K562 (cell line): ENCODE data around the gene DDAH2. TPM values are rescaled to one million over a fixed set of nuclear protein-coding genes. Genes with fewer than 3 reads are reported as not detected.
A peak's percentile ranks its signal among the peaks of the same experiment; 100 is the strongest.

Experiments used
- CBX5 ChIP-seq: IDR thresholded peaks from 2 replicates; pipeline ENCODE4 v1.6.1; 2014; ENCODE audit warnings: low read depth, borderline replicate concordance
- EZH2 ChIP-seq: IDR thresholded peaks from 2 replicates; pipeline ENCODE4 v1.6.1; 2012; ENCODE audit warnings: low read depth, mild to moderate bottlenecking, inconsistent platforms, low read length, borderline replicate concordance
- RBM25 ChIP-seq: fragments of 200-400 bp; formaldehyde crosslinking; IDR thresholded peaks from 2 replicates; pipeline ENCODE4 v1.6.1; 2018; ENCODE audit warnings: low read length, low read depth, moderate library complexity; ENCODE audit not compliant: severe bottlenecking
- SRSF7 ChIP-seq: fragments of 200-400 bp; formaldehyde crosslinking; optimal IDR thresholded peaks from 2 replicates; pipeline ENCODE3; 2017; ENCODE audit warnings: mild to moderate bottlenecking, low read depth, low read length
- TAF15 ChIP-seq: fragments of 200-400 bp; formaldehyde crosslinking; IDR thresholded peaks from 2 replicates; pipeline ENCODE4 v1.6.1; 2017; ENCODE audit warnings: mild to moderate bottlenecking, low read depth, low read length, moderate library complexity
- ZNF23 ChIP-seq: fragments of 250-450 bp; sonication (Bioruptor Pico); IDR thresholded peaks from 2 replicates; pipeline ENCODE4 v1.4.0; 2020; ENCODE audit warnings: mild to moderate bottlenecking
- ZNF431 ChIP-seq: sonication (generic); formaldehyde crosslinking; IDR thresholded peaks from 2 replicates; pipeline ENCODE4 v1.8.0; 2022; ENCODE audit warnings: mild to moderate bottlenecking, missing genetic modification reagents
- ZNF644 ChIP-seq: fragments of 200-800 bp; sonication (Bioruptor generic); IDR thresholded peaks from 2 replicates; pipeline ENCODE4 v1.6.1; 2016; ENCODE audit warnings: low read depth, missing genetic modification characterization, missing compliant biosample characterization
- ZNF79 ChIP-seq: fragments of 250-450 bp; sonication (Bioruptor Pico); IDR thresholded peaks from 2 replicates; pipeline ENCODE4 v1.4.0; 2020; ENCODE audit warnings: low read depth, mild to moderate bottlenecking, moderate library complexity
- polyA plus RNA-seq, 8 experiments: library from polyadenylated mRNA; depleted of rRNA in 4 of 8; stranded (reverse) in 5 of 8; unstranded in 3 of 8; fragments of >200 nt; fragmentation: Nextera tagmentation in 2 of 8; fragmentation: Illumina TruSeq in 1 of 8; extraction: Ambion mirVana in 2 of 8; extraction: Trizol in 1 of 8; gene quantifications; 2 replicates each; pipeline versions ENCODE4 v1.2.1 to v1.2.3, GENCODE V29; 2011 to 2014; ENCODE audit warnings: inconsistent platforms in 1 of 8, missing spikeins in 1 of 8
- total RNA-seq, 7 experiments: library from RNA; depleted of rRNA in 6 of 7; stranded (reverse); fragments of >200 nt in 6 of 7; fragmentation: Illumina TruSeq in 2 of 7; extraction: Trizol in 2 of 7; gene quantifications; 2 replicates each; pipeline versions ENCODE4 v1.2.1 to v1.2.3, GENCODE V29; 2011 to 2021; ENCODE audit warnings: low replicate concordance in 1 of 7
- TF ChIP-seq, protein P1 (sequence below): fragments of 250-450 bp; sonication (Bioruptor Pico); IDR thresholded peaks from 2 replicates; pipeline ENCODE4 v1.4.0; 2020; ENCODE audit warnings: mild to moderate bottlenecking, moderate library complexity, borderline replicate concordance
- TF ChIP-seq, protein P2 (sequence below): fragments of 250-450 bp; sonication (Bioruptor Pico); IDR thresholded peaks from 2 replicates; pipeline ENCODE4 v1.4.0; 2020; ENCODE audit warnings: mild to moderate bottlenecking
- TF ChIP-seq, protein P3 (sequence below), 2 experiments: fragments of 450-650 bp in 1 of 2; sonication (generic) in 1 of 2; formaldehyde crosslinking in 1 of 2; IDR thresholded peaks; 2 replicates each; pipeline versions ENCODE4 v1.7.1 to v1.9.0; 2016 to 2022; ENCODE audit warnings: inconsistent platforms in 1 of 2, mild to moderate bottlenecking in 1 of 2, missing genetic modification reagents in 1 of 2
- TF ChIP-seq, protein P4 (sequence below): sonication (generic); formaldehyde crosslinking; IDR thresholded peaks from 2 replicates; pipeline ENCODE4 v1.8.0; 2023; ENCODE audit warnings: mild to moderate bottlenecking, missing genetic modification reagents

Gene DDAH2
- total and polyA plus RNA-seq, 9 of the 15 experiments (the other 6 are each of a cell fraction or from before 2014, with no cell fraction given), result 1.8 to 45.4 (median 21.4) TPM

DNA sequence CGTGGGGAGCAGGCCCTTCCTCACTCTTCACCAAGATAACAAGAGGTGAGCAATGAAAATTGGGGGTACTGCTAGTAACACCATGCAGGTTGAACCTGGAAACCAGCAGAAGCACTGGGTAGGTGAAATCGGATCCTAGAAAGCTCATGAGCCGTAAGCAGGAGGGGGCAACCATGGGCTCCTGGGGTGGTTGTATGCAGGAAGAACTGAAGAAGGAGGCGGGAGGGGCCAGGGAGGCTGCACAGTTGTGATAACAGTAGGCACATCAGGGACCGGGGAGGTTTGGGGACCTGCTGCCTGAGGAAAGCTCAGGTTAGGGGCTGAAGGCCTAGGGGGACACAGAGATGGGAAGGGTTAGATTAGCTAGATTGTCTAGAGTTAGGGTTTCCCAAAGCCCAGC is 42.6 kb downstream of the DDAH2 start (continued):
- TF ChIP-seq ZNF644 (no peak), SRSF7 (no peak), CBX5 (no peak), ZNF79 (CRISPR knock-in tag) (no peak), RBM25 (no peak), TAF15 (no peak), ZNF431 (CRISPR knock-in tag) (no peak), ZNF23 (CRISPR knock-in tag) (no peak), EZH2 (no peak)
- TF ChIP-seq, protein P1, sequence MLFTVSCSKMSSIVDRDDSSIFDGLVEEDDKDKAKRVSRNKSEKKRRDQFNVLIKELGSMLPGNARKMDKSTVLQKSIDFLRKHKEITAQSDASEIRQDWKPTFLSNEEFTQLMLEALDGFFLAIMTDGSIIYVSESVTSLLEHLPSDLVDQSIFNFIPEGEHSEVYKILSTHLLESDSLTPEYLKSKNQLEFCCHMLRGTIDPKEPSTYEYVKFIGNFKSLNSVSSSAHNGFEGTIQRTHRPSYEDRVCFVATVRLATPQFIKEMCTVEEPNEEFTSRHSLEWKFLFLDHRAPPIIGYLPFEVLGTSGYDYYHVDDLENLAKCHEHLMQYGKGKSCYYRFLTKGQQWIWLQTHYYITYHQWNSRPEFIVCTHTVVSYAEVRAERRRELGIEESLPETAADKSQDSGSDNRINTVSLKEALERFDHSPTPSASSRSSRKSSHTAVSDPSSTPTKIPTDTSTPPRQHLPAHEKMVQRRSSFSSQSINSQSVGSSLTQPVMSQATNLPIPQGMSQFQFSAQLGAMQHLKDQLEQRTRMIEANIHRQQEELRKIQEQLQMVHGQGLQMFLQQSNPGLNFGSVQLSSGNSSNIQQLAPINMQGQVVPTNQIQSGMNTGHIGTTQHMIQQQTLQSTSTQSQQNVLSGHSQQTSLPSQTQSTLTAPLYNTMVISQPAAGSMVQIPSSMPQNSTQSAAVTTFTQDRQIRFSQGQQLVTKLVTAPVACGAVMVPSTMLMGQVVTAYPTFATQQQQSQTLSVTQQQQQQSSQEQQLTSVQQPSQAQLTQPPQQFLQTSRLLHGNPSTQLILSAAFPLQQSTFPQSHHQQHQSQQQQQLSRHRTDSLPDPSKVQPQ (CRISPR knock-in tag), result peak; percentile 10; the same call in 1 of the 2 replicates
- TF ChIP-seq, protein P2, sequence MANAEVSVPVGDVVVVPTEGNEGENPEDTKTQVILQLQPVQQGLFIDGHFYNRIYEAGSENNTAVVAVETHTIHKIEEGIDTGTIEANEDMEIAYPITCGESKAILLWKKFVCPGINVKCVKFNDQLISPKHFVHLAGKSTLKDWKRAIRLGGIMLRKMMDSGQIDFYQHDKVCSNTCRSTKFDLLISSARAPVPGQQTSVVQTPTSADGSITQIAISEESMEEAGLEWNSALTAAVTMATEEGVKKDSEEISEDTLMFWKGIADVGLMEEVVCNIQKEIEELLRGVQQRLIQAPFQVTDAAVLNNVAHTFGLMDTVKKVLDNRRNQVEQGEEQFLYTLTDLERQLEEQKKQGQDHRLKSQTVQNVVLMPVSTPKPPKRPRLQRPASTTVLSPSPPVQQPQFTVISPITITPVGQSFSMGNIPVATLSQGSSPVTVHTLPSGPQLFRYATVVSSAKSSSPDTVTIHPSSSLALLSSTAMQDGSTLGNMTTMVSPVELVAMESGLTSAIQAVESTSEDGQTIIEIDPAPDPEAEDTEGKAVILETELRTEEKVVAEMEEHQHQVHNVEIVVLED (CRISPR knock-in tag), result no peak
- TF ChIP-seq, protein P3, sequence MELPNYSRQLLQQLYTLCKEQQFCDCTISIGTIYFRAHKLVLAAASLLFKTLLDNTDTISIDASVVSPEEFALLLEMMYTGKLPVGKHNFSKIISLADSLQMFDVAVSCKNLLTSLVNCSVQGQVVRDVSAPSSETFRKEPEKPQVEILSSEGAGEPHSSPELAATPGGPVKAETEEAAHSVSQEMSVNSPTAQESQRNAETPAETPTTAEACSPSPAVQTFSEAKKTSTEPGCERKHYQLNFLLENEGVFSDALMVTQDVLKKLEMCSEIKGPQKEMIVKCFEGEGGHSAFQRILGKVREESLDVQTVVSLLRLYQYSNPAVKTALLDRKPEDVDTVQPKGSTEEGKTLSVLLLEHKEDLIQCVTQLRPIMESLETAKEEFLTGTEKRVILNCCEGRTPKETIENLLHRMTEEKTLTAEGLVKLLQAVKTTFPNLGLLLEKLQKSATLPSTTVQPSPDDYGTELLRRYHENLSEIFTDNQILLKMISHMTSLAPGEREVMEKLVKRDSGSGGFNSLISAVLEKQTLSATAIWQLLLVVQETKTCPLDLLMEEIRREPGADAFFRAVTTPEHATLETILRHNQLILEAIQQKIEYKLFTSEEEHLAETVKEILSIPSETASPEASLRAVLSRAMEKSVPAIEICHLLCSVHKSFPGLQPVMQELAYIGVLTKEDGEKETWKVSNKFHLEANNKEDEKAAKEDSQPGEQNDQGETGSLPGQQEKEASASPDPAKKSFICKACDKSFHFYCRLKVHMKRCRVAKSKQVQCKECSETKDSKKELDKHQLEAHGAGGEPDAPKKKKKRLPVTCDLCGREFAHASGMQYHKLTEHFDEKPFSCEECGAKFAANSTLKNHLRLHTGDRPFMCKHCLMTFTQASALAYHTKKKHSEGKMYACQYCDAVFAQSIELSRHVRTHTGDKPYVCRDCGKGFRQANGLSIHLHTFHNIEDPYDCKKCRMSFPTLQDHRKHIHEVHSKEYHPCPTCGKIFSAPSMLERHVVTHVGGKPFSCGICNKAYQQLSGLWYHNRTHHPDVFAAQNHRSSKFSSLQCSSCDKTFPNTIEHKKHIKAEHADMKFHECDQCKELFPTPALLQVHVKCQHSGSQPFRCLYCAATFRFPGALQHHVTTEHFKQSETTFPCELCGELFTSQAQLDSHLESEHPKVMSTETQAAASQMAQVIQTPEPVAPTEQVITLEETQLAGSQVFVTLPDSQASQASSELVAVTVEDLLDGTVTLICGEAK (IDR thresholded peaks at IDR 0.05), result no peak
- TF ChIP-seq, protein P3 (CRISPR knock-in tag; IDR thresholded peaks at IDR 0.05), result no peak
- TF ChIP-seq, protein P4, sequence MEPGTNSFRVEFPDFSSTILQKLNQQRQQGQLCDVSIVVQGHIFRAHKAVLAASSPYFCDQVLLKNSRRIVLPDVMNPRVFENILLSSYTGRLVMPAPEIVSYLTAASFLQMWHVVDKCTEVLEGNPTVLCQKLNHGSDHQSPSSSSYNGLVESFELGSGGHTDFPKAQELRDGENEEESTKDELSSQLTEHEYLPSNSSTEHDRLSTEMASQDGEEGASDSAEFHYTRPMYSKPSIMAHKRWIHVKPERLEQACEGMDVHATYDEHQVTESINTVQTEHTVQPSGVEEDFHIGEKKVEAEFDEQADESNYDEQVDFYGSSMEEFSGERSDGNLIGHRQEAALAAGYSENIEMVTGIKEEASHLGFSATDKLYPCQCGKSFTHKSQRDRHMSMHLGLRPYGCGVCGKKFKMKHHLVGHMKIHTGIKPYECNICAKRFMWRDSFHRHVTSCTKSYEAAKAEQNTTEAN (CRISPR knock-in tag), result no peak
